Ascending aorta (tissue), 2 donors: ENCODE data around the gene PSME3IP1. TPM values are rescaled to one million over a fixed set of nuclear protein-coding genes. Genes with fewer than 3 reads are reported as not detected.

Experiments
- DNase-seq, 2 donors: peaks; one replicate each; pipeline ENCODE4 v3.0.0-alpha.2; 2019; ENCODE audit warnings: low spot score in 2 of 2
- H3K27ac ChIP-seq, 2 donors: fragments of 200-600 bp; sonication (generic); one replicate each; pipeline ENCODE4 v1.5.1; 2016 to 2017; ENCODE audit warnings: mild to moderate bottlenecking in 1 of 2
- H3K27me3 ChIP-seq: fragments of 200-600 bp; sonication (generic); one replicate; pipeline ENCODE4 v1.5.1; 2017
- H3K36me3 ChIP-seq, 2 donors: fragments of 200-600 bp; sonication (generic); one replicate each; pipeline ENCODE4 v1.5.1; 2016
- H3K4me1 ChIP-seq, 2 donors: fragments of 200-600 bp; sonication (generic); one replicate each; pipeline ENCODE4 v1.5.1; 2016 to 2017; ENCODE audit warnings: mild to moderate bottlenecking in 1 of 2
- H3K4me3 ChIP-seq, 2 donors: fragments of 200-600 bp; sonication (generic); one replicate each; pipeline ENCODE4 v1.5.1; 2016 to 2017; ENCODE audit warnings: mild to moderate bottlenecking in 1 of 2
- H3K9me3 ChIP-seq, 2 donors: fragments of 200-600 bp; sonication (generic); one replicate each; pipeline ENCODE4 v1.5.1; 2016
- intact Hi-C: fragments of 100-400 bp; cut with DNase I; formaldehyde crosslinking; loops from one replicate; pipeline ENCODE4 v1.15.1; 2023
- total RNA-seq: library from RNA; depleted of rRNA; stranded (reverse); fragments of >200 nt; gene quantifications from one replicate; pipeline ENCODE4 v1.1.0, GENCODE V29; 2016
- TF ChIP-seq, protein P1 (sequence below), 3 experiments: fragments of 200-600 bp in 2 of 3; fragments of 450-650 bp in 1 of 3; sonication (generic) in 2 of 3; IDR thresholded peaks; one replicate each; pipeline ENCODE4 v1.5.1; 2016 to 2019; ENCODE audit warnings: antibody characterized with exemption in 3 of 3, mild to moderate bottlenecking in 1 of 3, moderate library complexity in 1 of 3

PSME3IP1 gene
- total RNA-seq, 1 donor from 2014 or later, result 32.6 TPM

- H3K27ac ChIP-seq, result no peak overlapping the region
- intact Hi-C loops, result no loop called here
- no peaks in the 10 kb centered on the region for H3K9me3 ChIP-seq
- H3K27me3 ChIP-seq, result no peaks in the 10 kb centered on the region
- no peak for DNase-seq
- TF ChIP-seq, protein P1, sequence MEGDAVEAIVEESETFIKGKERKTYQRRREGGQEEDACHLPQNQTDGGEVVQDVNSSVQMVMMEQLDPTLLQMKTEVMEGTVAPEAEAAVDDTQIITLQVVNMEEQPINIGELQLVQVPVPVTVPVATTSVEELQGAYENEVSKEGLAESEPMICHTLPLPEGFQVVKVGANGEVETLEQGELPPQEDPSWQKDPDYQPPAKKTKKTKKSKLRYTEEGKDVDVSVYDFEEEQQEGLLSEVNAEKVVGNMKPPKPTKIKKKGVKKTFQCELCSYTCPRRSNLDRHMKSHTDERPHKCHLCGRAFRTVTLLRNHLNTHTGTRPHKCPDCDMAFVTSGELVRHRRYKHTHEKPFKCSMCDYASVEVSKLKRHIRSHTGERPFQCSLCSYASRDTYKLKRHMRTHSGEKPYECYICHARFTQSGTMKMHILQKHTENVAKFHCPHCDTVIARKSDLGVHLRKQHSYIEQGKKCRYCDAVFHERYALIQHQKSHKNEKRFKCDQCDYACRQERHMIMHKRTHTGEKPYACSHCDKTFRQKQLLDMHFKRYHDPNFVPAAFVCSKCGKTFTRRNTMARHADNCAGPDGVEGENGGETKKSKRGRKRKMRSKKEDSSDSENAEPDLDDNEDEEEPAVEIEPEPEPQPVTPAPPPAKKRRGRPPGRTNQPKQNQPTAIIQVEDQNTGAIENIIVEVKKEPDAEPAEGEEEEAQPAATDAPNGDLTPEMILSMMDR (IDR thresholded peaks at IDR 0.05), result no peak
- peaks cover 10% of the 10 kb centered on the region in 2 donors for H3K36me3 ChIP-seq
- no peak overlapping the region for H3K4me3 ChIP-seq
- H3K4me1 ChIP-seq, result peaks cover 0 to 2% of the 10 kb centered on the region in 2 donors
Measured at GRCh38 chr16:57147381-57148221, 38.2 kb downstream of the PSME3IP1 start.

- H3K4me3 ChIP-seq, result no peak overlapping the region
- TF ChIP-seq, protein P1 (IDR thresholded peaks at IDR 0.05), result no peak
- H3K27ac ChIP-seq, result no peak overlapping the region
- no peak for DNase-seq
- intact Hi-C loops, result no loop called here
- no peaks in the 10 kb centered on the region for H3K9me3 ChIP-seq
- H3K4me1 ChIP-seq, result peaks cover 0 to 2% of the 10 kb centered on the region in 2 donors
- H3K36me3 ChIP-seq, result peaks cover 5 to 7% of the 10 kb centered on the region in 2 donors
- no peaks in the 10 kb centered on the region for H3K27me3 ChIP-seq
Measured at GRCh38 chr16:57146735-57147134, 39.1 kb downstream of the PSME3IP1 start.

DNA sequence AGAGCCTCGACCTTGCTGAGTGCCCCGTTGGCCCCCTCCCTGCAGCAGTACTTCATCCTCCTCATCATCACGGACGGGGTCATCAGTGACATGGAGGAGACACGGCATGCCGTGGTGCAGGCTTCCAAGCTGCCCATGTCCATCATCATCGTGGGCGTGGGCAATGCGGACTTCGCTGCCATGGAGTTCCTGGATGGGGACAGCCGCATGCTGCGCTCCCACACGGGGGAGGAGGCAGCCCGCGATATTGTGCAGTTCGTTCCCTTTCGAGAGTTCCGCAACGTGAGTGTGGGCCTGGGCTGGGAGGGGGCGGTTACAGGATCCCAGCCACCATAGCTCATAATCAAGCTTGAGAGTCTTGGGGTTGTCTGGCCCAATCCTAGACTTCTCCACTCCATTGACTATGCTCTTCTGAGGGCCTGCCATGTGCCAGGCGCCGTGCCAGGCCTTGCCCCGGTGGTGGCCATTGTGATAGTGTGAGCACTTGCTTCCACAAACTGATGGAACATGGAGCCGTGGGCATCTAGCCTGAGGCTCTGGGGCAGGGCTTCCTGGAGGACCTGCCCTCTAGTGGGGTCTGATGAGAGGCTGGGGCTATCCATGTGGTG lies 39.7 kb downstream of the PSME3IP1 start:
- Histone ChIP-seq H3K27ac (no peak overlapping the region), H3K36me3 (peaks cover 5 to 7% of the 10 kb centered on the region in 2 donors), H3K4me3 (no peak overlapping the region), H3K27me3 (no peaks in the 10 kb centered on the region), H3K9me3 (no peaks in the 10 kb centered on the region), H3K4me1 (peaks cover 0 to 2% of the 10 kb centered on the region in 2 donors)
- DNase-seq, result no peak
- TF ChIP-seq, protein P1 (IDR thresholded peaks at IDR 0.05), result no peak
- intact Hi-C loops, result no loop called here

GRCh38 chr16:57145046-57146021 lies 40.5 kb downstream of the PSME3IP1 start:
- Histone ChIP-seq H3K27me3 (no peaks in the 10 kb centered on the region), H3K9me3 (no peaks in the 10 kb centered on the region), H3K36me3 (peaks cover 5 to 7% of the 10 kb centered on the region in 2 donors), H3K4me1 (peaks cover 0 to 4% of the 10 kb centered on the region in 2 donors), H3K27ac (no peak overlapping the region), H3K4me3 (no peak overlapping the region)
- DNase-seq, result no peak
- intact Hi-C loops, result no loop called here
- TF ChIP-seq, protein P1 (IDR thresholded peaks at IDR 0.05), result no peak

DNA sequence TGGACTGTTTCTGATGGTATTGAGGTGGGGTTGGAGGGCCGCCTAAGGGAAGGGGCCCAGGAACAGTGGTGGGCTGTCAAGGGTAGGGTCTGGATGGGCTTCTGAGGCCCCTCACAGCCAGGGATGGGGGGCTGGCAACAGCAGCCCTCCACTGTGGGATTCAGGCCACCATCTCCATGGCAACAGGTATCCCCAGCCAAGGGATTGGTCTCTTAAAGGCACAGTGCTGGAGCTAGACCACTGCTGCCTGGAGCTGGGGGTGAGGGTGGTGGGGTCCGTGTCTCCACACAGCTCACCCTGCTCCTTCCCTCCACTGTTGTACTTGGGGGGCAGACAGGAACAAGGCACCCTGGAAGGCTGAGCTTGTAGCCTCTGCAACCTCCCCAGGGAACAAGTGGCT lies 41.8 kb downstream of the PSME3IP1 start:
- peaks cover 0 to 1% of the 10 kb centered on the region in 2 donors for H3K36me3 ChIP-seq
- H3K27me3 ChIP-seq, result no peaks in the 10 kb centered on the region
- TF ChIP-seq, protein P1 (IDR thresholded peaks at IDR 0.05), result no peak
- no peak for DNase-seq
- intact Hi-C loops, result no loop called here
- H3K27ac ChIP-seq, result no peak overlapping the region
- peaks cover 0 to 5% of the 10 kb centered on the region in 2 donors for H3K4me1 ChIP-seq
- H3K4me3 ChIP-seq, result no peak overlapping the region
- H3K9me3 ChIP-seq, result no peaks in the 10 kb centered on the region
